HepG2 (cell line): Measurements from ENCODE around the gene IL17RB. TPM values are rescaled to one million over a fixed set of nuclear protein-coding genes. Genes with fewer than 3 reads are reported as not detected.

Source experiments
- DDIT3 ChIP-seq: sonication (generic); formaldehyde crosslinking; IDR thresholded peaks from 2 replicates; pipeline ENCODE4 v1.4.0; 2020; ENCODE audit warnings: mild to moderate bottlenecking, missing genetic modification reagents
- DRAP1 ChIP-seq: IDR thresholded peaks from 2 replicates; pipeline ENCODE4 v1.6.1; 2016; ENCODE audit warnings: missing genetic modification reagents, missing compliant biosample characterization
- KLF16 ChIP-seq, 2 experiments: sonication (generic) in 1 of 2; formaldehyde crosslinking in 1 of 2; IDR thresholded peaks; 2 replicates each; pipeline versions ENCODE4 v1.6.1 to v1.8.0; 2016 to 2023; ENCODE audit warnings: missing genetic modification reagents in 2 of 2, missing compliant biosample characterization in 1 of 2
- MXI1 ChIP-seq: IDR thresholded peaks from 3 replicates; pipeline ENCODE4 v1.6.1; 2012; ENCODE audit warnings: low read depth, low read length, inconsistent platforms, borderline replicate concordance
- MYC ChIP-seq: sonication (generic); formaldehyde crosslinking; IDR thresholded peaks from 2 replicates; pipeline ENCODE4 v1.9.0; 2021; ENCODE audit warnings: missing genetic modification reagents, borderline replicate concordance
- RBM22 ChIP-seq: fragments of 200-400 bp; formaldehyde crosslinking; optimal IDR thresholded peaks from 2 replicates; pipeline ENCODE3; 2017; ENCODE audit warnings: mild to moderate bottlenecking, low read length, moderate library complexity
- TFE3 ChIP-seq: IDR thresholded peaks from 2 replicates; pipeline ENCODE4 v1.6.1; 2016
- ZNF263 ChIP-seq: sonication (generic); formaldehyde crosslinking; IDR thresholded peaks from 2 replicates; pipeline ENCODE4 v1.4.0; 2020; ENCODE audit warnings: missing genetic modification reagents
- ZNF343 ChIP-seq: sonication (generic); formaldehyde crosslinking; IDR thresholded peaks from 2 replicates; pipeline ENCODE4 v1.4.0; 2020; ENCODE audit warnings: mild to moderate bottlenecking, missing genetic modification reagents
- ZNF572 ChIP-seq: sonication (generic); formaldehyde crosslinking; IDR thresholded peaks from 2 replicates; pipeline ENCODE4 v1.5.1; 2020; ENCODE audit warnings: mild to moderate bottlenecking, missing genetic modification reagents
- ZNF775 ChIP-seq: sonication (generic); formaldehyde crosslinking; IDR thresholded peaks from 2 replicates; pipeline ENCODE4 v1.4.0; 2020; ENCODE audit warnings: missing genetic modification reagents, mild to moderate bottlenecking, moderate library complexity, borderline replicate concordance
- ZSCAN21 ChIP-seq: sonication (generic); formaldehyde crosslinking; IDR thresholded peaks from 2 replicates; pipeline ENCODE4 v1.8.0; 2022; ENCODE audit warnings: mild to moderate bottlenecking, missing genetic modification reagents, moderate library complexity, borderline replicate concordance
- ZSCAN25 ChIP-seq: sonication (generic); formaldehyde crosslinking; IDR thresholded peaks from 2 replicates; pipeline ENCODE4 v1.8.0; 2022; ENCODE audit warnings: mild to moderate bottlenecking, missing genetic modification reagents
- ZSCAN30 ChIP-seq: sonication (generic); formaldehyde crosslinking; IDR thresholded peaks from 2 replicates; pipeline ENCODE4 v1.5.0; 2020; ENCODE audit warnings: mild to moderate bottlenecking, missing genetic modification reagents
- polyA plus RNA-seq, 8 experiments: library from polyadenylated mRNA; depleted of rRNA in 3 of 8; stranded (reverse) in 7 of 8; unstranded in 1 of 8; fragments of >200 nt; fragmentation: Illumina TruSeq in 4 of 8; extraction: Trizol in 4 of 8; gene quantifications; 2 replicates each; pipeline versions ENCODE4 v1.2.1 to v1.2.3, GENCODE V29; 2011 to 2016; ENCODE audit warnings: low read depth in 4 of 8, missing spikeins in 1 of 8, mixed read lengths in 1 of 8; ENCODE audit not compliant: insufficient read depth in 1 of 8
- total RNA-seq, 5 experiments: library from RNA; depleted of rRNA; stranded (reverse); fragments of >200 nt; fragmentation: Illumina TruSeq; extraction: Trizol; gene quantifications; 2 replicates each; pipeline ENCODE4 v1.2.3, GENCODE V29; 2016; ENCODE audit warnings: low read depth in 1 of 5
- TF ChIP-seq, protein P1 (sequence below): sonication (generic); formaldehyde crosslinking; IDR thresholded peaks from 2 replicates; pipeline ENCODE4 v1.4.0; 2020; ENCODE audit warnings: missing genetic modification reagents, borderline replicate concordance
- TF ChIP-seq, protein P2 (sequence below), 2 experiments: sonication (generic) in 1 of 2; formaldehyde crosslinking in 1 of 2; IDR thresholded peaks; 2 replicates each; pipeline versions ENCODE4 v1.4.0 to v1.6.1; 2016 to 2020; ENCODE audit warnings: borderline replicate concordance in 1 of 2, low read depth in 1 of 2, mild to moderate bottlenecking in 1 of 2, missing genetic modification reagents in 1 of 2

Gene IL17RB
- total and polyA plus RNA-seq, 2 of the 13 experiments (the other 11 are each of a cell fraction or from before 2014, with no cell fraction given) = 130 to 190 TPM

GRCh38 chr3:53844262-53845102 is 1.9 kb upstream of the IL17RB start (continued):
- TF ChIP-seq MXI1 (no peak; the same call in 2 of the 3 replicates), ZSCAN30 (CRISPR knock-in tag) (no peak), ZNF775 (CRISPR knock-in tag) (no peak), ZSCAN25 (peak; percentile 45; the same call in 1 of the 2 replicates), ZNF343 (CRISPR knock-in tag) (no peak), DRAP1 (peak; percentile 72; the same call in 1 of the 2 replicates), MYC (CRISPR knock-in tag) (peak; percentile 26; the same call in 1 of the 2 replicates), ZNF572 (CRISPR knock-in tag) (no peak), DDIT3 (no peak), TFE3 (no peak), RBM22 (peak; percentile 56), ZSCAN21 (CRISPR knock-in tag) (peak; percentile 91; the same call in 1 of the 2 replicates), ZNF263 (peak; percentile 72), KLF16 (CRISPR knock-in tag; IDR thresholded peaks at IDR 0.05) (peak in 1 of 2 experiments; percentile 56; a peak in 1 of 4 replicates)
- TF ChIP-seq, protein P1, sequence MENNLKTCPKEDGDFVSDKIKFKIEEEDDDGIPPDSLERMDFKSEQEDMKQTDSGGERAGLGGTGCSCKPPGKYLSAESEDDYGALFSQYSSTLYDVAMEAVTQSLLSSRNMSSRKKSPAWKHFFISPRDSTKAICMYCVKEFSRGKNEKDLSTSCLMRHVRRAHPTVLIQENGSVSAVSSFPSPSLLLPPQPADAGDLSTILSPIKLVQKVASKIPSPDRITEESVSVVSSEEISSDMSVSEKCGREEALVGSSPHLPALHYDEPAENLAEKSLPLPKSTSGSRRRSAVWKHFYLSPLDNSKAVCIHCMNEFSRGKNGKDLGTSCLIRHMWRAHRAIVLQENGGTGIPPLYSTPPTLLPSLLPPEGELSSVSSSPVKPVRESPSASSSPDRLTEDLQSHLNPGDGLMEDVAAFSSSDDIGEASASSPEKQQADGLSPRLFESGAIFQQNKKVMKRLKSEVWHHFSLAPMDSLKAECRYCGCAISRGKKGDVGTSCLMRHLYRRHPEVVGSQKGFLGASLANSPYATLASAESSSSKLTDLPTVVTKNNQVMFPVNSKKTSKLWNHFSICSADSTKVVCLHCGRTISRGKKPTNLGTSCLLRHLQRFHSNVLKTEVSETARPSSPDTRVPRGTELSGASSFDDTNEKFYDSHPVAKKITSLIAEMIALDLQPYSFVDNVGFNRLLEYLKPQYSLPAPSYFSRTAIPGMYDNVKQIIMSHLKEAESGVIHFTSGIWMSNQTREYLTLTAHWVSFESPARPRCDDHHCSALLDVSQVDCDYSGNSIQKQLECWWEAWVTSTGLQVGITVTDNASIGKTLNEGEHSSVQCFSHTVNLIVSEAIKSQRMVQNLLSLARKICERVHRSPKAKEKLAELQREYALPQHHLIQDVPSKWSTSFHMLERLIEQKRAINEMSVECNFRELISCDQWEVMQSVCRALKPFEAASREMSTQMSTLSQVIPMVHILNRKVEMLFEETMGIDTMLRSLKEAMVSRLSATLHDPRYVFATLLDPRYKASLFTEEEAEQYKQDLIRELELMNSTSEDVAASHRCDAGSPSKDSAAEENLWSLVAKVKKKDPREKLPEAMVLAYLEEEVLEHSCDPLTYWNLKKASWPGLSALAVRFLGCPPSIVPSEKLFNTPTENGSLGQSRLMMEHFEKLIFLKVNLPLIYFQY (CRISPR knock-in tag) = no peak
- TF ChIP-seq, protein P2, sequence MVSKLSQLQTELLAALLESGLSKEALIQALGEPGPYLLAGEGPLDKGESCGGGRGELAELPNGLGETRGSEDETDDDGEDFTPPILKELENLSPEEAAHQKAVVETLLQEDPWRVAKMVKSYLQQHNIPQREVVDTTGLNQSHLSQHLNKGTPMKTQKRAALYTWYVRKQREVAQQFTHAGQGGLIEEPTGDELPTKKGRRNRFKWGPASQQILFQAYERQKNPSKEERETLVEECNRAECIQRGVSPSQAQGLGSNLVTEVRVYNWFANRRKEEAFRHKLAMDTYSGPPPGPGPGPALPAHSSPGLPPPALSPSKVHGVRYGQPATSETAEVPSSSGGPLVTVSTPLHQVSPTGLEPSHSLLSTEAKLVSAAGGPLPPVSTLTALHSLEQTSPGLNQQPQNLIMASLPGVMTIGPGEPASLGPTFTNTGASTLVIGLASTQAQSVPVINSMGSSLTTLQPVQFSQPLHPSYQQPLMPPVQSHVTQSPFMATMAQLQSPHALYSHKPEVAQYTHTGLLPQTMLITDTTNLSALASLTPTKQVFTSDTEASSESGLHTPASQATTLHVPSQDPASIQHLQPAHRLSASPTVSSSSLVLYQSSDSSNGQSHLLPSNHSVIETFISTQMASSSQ (IDR thresholded peaks at IDR 0.05; ENCODE audit: low read depth) = no peak
- TF ChIP-seq, protein P2 (CRISPR knock-in tag; IDR thresholded peaks at IDR 0.05; ENCODE audit: borderline replicate concordance) = peak; percentile 48; the same call in 1 of the 2 replicates
